Glutamatergic neuron (in vitro differentiated cells): ENCODE measurements around the gene PTGFRN. TPM values are rescaled to one million over a fixed set of nuclear protein-coding genes. Genes with fewer than 3 reads are reported as not detected.

ENCODE experiments used
- DNase-seq: peaks from one replicate; pipeline ENCODE4 v3.0.0; 2022
- H3K27ac Mint-ChIP-seq: one replicate; pipeline ENCODE4 v1.8.0; 2020; ENCODE audit warnings: mild to moderate bottlenecking, mixed read lengths, inconsistent platforms; ENCODE audit not compliant: unreplicated experiment
- H3K27me3 Mint-ChIP-seq: one replicate; pipeline ENCODE4 v1.8.0; 2020; ENCODE audit warnings: mild to moderate bottlenecking, moderate library complexity, mixed read lengths, inconsistent platforms; ENCODE audit not compliant: unreplicated experiment
- H3K36me3 Mint-ChIP-seq: one replicate; pipeline ENCODE4 v1.8.0; 2020; ENCODE audit warnings: mild to moderate bottlenecking, mixed read lengths, inconsistent platforms; ENCODE audit not compliant: unreplicated experiment
- H3K4me1 Mint-ChIP-seq: one replicate; pipeline ENCODE4 v1.8.0; 2020; ENCODE audit warnings: mild to moderate bottlenecking, low read depth, mixed read lengths, inconsistent platforms; ENCODE audit not compliant: unreplicated experiment
- H3K4me3 Mint-ChIP-seq: one replicate; pipeline ENCODE4 v1.8.0; 2020; ENCODE audit warnings: mild to moderate bottlenecking, mixed read lengths, inconsistent platforms; ENCODE audit not compliant: unreplicated experiment
- H3K9me3 Mint-ChIP-seq: one replicate; pipeline ENCODE4 v1.8.0; 2020; ENCODE audit warnings: mild to moderate bottlenecking, moderate library complexity, mixed read lengths, inconsistent platforms; ENCODE audit not compliant: unreplicated experiment
- CTCF ChIP-seq: fragments of 200-600 bp; sonication (generic); IDR thresholded peaks from one replicate; pipeline ENCODE4 v1.5.0; 2021; ENCODE audit not compliant: partially characterized antibody, unreplicated experiment
- total RNA-seq: library from RNA; stranded (reverse); fragmentation: NEBNext Ultra II Directional; extraction: Animal tissue kit (Norgen Biotek cat#: 25700); gene quantifications from one replicate; pipeline ENCODE4 v1.2.1, GENCODE V29; 2021; ENCODE audit not compliant: unreplicated experiment

PTGFRN gene
- total RNA-seq, 1 donor from 2014 or later, result 61.2 TPM

GRCh38 chr1:117017648-117018047 is 107.9 kb downstream of the PTGFRN start:
- peaks cover 8% of the 10 kb centered on the region for H3K4me1 Mint-ChIP-seq
- TF ChIP-seq CTCF, result no peak
- H3K27ac Mint-ChIP-seq, result no peak overlapping the region
- no peaks in the 10 kb centered on the region for H3K27me3 Mint-ChIP-seq
- no peak overlapping the region for H3K4me3 Mint-ChIP-seq
- no peak for DNase-seq
- no peaks in the 10 kb centered on the region for H3K36me3 Mint-ChIP-seq
- peaks cover 2% of the 10 kb centered on the region for H3K9me3 Mint-ChIP-seq

- no peak overlapping the region for H3K4me3 Mint-ChIP-seq
- no peaks in the 10 kb centered on the region for H3K27me3 Mint-ChIP-seq
- H3K9me3 Mint-ChIP-seq, result peaks cover 2% of the 10 kb centered on the region
- no peak for TF ChIP-seq CTCF
- no peaks in the 10 kb centered on the region for H3K36me3 Mint-ChIP-seq
- DNase-seq, result no peak
- no peak overlapping the region for H3K27ac Mint-ChIP-seq
- H3K4me1 Mint-ChIP-seq, result peaks cover 8% of the 10 kb centered on the region
Measured at GRCh38 chr1:117020526-117021156, 110.9 kb downstream of the PTGFRN start.

- H3K36me3 Mint-ChIP-seq, result no peaks in the 10 kb centered on the region
- peaks cover 2% of the 10 kb centered on the region for H3K27me3 Mint-ChIP-seq
- H3K9me3 Mint-ChIP-seq, result peaks cover 2% of the 10 kb centered on the region
- no peak for TF ChIP-seq CTCF
- DNase-seq, result no peak
- H3K4me3 Mint-ChIP-seq, result no peak overlapping the region
- no peak overlapping the region for H3K27ac Mint-ChIP-seq
- peaks cover 8% of the 10 kb centered on the region for H3K4me1 Mint-ChIP-seq
Measured at GRCh38 chr1:117022114-117022513, 112.4 kb downstream of the PTGFRN start.

- H3K36me3 Mint-ChIP-seq, result no peaks in the 10 kb centered on the region
- H3K27me3 Mint-ChIP-seq, result peaks cover 2% of the 10 kb centered on the region
- TF ChIP-seq CTCF, result no peak
- H3K9me3 Mint-ChIP-seq, result peaks cover 2% of the 10 kb centered on the region
- H3K27ac Mint-ChIP-seq, result no peak overlapping the region
- H3K4me3 Mint-ChIP-seq, result no peak overlapping the region
- no peak for DNase-seq
- no peaks in the 10 kb centered on the region for H3K4me1 Mint-ChIP-seq
Measured at GRCh38 chr1:117025568-117025967, 115.9 kb downstream of the PTGFRN start.

- peaks cover 2% of the 10 kb centered on the region for H3K27me3 Mint-ChIP-seq
- no peaks in the 10 kb centered on the region for H3K36me3 Mint-ChIP-seq
- no peaks in the 10 kb centered on the region for H3K9me3 Mint-ChIP-seq
- H3K27ac Mint-ChIP-seq, result no peak overlapping the region
- DNase-seq, result no peak
- no peak for TF ChIP-seq CTCF
- no peaks in the 10 kb centered on the region for H3K4me1 Mint-ChIP-seq
- H3K4me3 Mint-ChIP-seq, result no peak overlapping the region
Measured at GRCh38 chr1:117026361-117026760, 116.6 kb downstream of the PTGFRN start.
